ENCODE data around the gene SUMF1.

GRCh38 chr3:4380013-4380412, 87.1 kb downstream of the SUMF1 start:
- TF ChIP-seq, protein P1, sequence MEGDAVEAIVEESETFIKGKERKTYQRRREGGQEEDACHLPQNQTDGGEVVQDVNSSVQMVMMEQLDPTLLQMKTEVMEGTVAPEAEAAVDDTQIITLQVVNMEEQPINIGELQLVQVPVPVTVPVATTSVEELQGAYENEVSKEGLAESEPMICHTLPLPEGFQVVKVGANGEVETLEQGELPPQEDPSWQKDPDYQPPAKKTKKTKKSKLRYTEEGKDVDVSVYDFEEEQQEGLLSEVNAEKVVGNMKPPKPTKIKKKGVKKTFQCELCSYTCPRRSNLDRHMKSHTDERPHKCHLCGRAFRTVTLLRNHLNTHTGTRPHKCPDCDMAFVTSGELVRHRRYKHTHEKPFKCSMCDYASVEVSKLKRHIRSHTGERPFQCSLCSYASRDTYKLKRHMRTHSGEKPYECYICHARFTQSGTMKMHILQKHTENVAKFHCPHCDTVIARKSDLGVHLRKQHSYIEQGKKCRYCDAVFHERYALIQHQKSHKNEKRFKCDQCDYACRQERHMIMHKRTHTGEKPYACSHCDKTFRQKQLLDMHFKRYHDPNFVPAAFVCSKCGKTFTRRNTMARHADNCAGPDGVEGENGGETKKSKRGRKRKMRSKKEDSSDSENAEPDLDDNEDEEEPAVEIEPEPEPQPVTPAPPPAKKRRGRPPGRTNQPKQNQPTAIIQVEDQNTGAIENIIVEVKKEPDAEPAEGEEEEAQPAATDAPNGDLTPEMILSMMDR (IDR thresholded peaks at IDR 0.05), result no peak
- TF ChIP-seq POLR2A (IDR thresholded peaks at IDR 0.05) (no peak), POLR2AphosphoS5 (IDR thresholded peaks at IDR 0.05) (no peak)

Data from stomach (tissue), 4 donors.